ENCODE results near the gene GRIP1.
"Not testable (repeated sequence)": the region's sequence is repeated elsewhere in the genome, so short reads cannot be mapped to it uniquely, and the experiment has no call there.

GRIP1 gene

DNA sequence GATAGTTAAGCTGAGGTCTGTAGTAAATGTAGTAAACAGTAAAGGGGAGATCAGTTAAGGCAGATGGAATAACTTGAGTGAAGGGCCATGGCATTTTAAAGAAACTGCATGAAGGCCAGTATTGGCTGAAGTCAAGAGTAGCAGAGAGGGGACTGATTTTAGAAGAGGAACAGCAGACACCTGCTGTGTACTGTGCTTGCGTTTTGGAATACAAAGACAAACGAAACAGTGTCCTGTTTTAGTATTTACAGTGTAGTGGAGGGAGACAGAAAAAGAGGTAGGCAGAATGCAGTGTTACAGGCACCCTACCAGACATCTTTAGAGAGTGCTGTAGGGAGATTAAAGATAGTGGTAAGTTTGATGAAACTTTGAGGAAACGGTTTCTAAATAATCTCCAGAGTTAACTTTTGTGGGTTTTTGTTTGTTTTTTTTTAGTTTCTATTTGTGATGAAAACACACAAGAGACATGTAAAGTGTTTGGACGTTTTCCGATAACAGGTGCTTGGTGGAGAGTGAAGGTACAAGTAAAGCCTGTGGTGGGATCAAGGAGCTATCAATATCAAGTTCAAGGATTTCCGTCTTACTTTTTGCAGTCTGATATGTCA lies 374.5 kb downstream of the GRIP1 start:
- DNase-seq = no peak

DNA sequence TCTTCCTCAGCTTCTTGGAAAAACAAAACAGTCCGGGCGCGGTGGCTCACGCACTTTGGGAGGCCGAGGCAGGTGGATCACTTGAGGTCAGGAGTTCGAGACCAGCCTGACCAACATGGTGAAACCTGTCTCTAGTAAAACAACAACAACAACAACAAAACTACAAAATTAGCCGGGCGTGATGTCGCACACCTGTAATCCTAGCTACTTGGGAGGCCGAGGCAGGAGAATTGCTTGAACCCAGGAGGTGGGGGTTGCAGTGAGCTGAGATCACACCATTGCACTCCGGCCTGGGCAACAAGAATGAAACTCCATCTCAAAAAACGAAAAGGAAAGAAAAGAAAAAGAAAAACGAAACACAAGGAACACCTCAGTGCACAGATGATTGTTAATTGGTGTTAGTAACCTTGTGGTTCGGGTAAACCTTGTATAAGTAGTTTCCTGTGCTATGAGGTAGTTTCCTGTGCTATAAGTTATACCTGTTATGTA lies 375.5 kb downstream of the GRIP1 start:
- DNase-seq = not testable (repeated sequence)

- DNase-seq = no peak
Measured at GRCh38 chr12:66302827-66303169, 376.1 kb downstream of the GRIP1 start.

GRCh38 chr12:66301944-66302826 lies 376.7 kb downstream of the GRIP1 start, which contains the start of gene HELB:
HELB (plus strand) TSS chr12:66302493; CDS start chr12:66302604, 111 bp downstream.
- DNase-seq = peak; percentile 100

- DNase-seq = no peak
Measured at GRCh38 chr12:66297923-66298322, 381.0 kb downstream of the GRIP1 start.

All from islet precursor cell (in vitro differentiated cells).